ENCODE measurements around the gene ADIPOR2. TPM values are rescaled to one million over a fixed set of nuclear protein-coding genes. Genes with fewer than 3 reads are reported as not detected.

Gene ADIPOR2
- total RNA-seq, 1 experiment from 2014 or later = 26.5 TPM

GRCh38 chr12:1702713-1703112 is 11.8 kb downstream of the ADIPOR2 start:
- Histone ChIP-seq H3K4me1 (ENCODE audit: insufficient read depth, low read length) (peaks cover 35% of the 10 kb centered on the region), H3K9me3 (ENCODE audit: low read length) (no peaks in the 10 kb centered on the region), H3F3A (ENCODE audit: low read length, unreplicated experiment) (peaks cover 10% of the 10 kb centered on the region), H3K4me2 (ENCODE audit: low read length) (no peak overlapping the region), H3K27ac (ENCODE audit: low read length) (no peak overlapping the region), H3K9ac (ENCODE audit: low read length) (no peak overlapping the region), H3K79me2 (ENCODE audit: low read length) (peaks cover 94% of the 10 kb centered on the region), H3K27me3 (ENCODE audit: low read length) (no peaks in the 10 kb centered on the region), H3K9me2 (replicated peaks; ENCODE audit: low read length) (no peaks in the 10 kb centered on the region), H2AFZ (ENCODE audit: low read length) (no peak overlapping the region), H3K36me3 (ENCODE audit: low read depth, low read length) (no peaks in the 10 kb centered on the region), H3K4me3 (ENCODE audit: low read length) (no peak overlapping the region), H4K20me1 (ENCODE audit: low read length) (peaks cover 40% of the 10 kb centered on the region)
- ATAC-seq (no peak), DNase-seq (no peak)
- POLR2A ChIA-PET (ENCODE audit: unreplicated experiment) = no interaction called here
- intact Hi-C loops (cut with micrococcal nuclease) = loop anchor here (10.0 kb wide), 1 partner anchor 48 kb away; no protein-coding TSS in a partner anchor
- CTCF ChIA-PET = no interaction called here
- BruUV-seq (replicated peaks) = no TSS peak
- no peak for TF ChIP-seq EZH2phosphoT487 (IDR thresholded peaks at IDR 0.05; ENCODE audit: borderline replicate concordance, low read length)
- no peak for TF ChIP-seq EZH2 (IDR thresholded peaks at IDR 0.05; ENCODE audit: low read length, unreplicated experiment)
- TF ChIP-seq, protein P1, sequence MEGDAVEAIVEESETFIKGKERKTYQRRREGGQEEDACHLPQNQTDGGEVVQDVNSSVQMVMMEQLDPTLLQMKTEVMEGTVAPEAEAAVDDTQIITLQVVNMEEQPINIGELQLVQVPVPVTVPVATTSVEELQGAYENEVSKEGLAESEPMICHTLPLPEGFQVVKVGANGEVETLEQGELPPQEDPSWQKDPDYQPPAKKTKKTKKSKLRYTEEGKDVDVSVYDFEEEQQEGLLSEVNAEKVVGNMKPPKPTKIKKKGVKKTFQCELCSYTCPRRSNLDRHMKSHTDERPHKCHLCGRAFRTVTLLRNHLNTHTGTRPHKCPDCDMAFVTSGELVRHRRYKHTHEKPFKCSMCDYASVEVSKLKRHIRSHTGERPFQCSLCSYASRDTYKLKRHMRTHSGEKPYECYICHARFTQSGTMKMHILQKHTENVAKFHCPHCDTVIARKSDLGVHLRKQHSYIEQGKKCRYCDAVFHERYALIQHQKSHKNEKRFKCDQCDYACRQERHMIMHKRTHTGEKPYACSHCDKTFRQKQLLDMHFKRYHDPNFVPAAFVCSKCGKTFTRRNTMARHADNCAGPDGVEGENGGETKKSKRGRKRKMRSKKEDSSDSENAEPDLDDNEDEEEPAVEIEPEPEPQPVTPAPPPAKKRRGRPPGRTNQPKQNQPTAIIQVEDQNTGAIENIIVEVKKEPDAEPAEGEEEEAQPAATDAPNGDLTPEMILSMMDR (conservative IDR thresholded peaks at IDR 0.05; ENCODE audit: low read depth, low read length) = no peak

DNA sequence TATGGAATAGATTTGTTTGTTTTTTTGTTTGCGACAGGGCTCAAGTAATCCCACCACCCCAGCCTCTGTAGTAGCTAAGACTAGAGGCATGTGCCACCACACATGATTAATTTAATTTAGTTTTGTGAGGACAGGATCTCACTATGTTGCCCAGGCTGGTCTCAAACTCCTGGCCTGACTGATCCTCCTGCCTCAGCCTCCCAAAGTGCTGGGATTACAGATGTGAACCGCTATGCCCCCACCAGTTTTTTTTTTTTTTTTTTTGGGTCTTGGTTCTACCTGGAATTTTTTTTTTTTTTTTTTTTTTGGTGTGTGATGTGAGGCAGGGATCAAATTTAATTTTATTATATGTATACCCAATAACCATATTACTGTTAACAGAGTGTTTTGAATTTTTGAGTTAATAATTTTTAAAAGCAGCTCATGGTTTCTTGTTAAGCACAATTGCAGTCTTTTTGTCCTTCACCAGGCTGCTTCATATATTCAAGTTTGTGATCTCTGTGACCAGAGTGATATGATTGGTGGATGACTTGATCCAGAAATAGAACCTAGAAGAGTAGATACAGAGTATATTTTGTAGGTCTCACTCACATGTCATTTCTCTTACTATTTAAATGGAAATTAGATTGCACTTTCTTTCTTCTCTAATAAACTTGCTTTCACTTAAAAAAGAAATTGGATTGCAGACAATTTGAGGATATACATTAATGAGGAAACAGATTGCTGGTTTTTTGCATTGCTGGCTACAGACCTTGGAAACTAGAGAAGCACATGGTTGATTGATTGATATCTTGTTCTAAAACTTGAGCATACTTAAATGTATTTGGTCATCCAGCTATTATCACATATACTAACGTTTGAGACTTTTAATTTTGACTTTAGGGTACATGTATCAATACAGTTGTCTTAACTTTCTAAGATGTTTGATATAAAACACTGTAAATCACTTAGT is 13.2 kb downstream of the ADIPOR2 start:
- Histone ChIP-seq H3K36me3 (ENCODE audit: low read depth, low read length) (no peaks in the 10 kb centered on the region), H3F3A (ENCODE audit: low read length, unreplicated experiment) (peaks cover 10% of the 10 kb centered on the region), H3K4me2 (ENCODE audit: low read length) (no peak overlapping the region), H3K79me2 (ENCODE audit: low read length) (peaks cover 94% of the 10 kb centered on the region), H4K20me1 (ENCODE audit: low read length) (peaks cover 40% of the 10 kb centered on the region), H3K4me3 (ENCODE audit: low read length) (no peak overlapping the region), H3K27me3 (ENCODE audit: low read length) (no peaks in the 10 kb centered on the region), H3K9me3 (ENCODE audit: low read length) (no peaks in the 10 kb centered on the region), H3K9ac (ENCODE audit: low read length) (no peak overlapping the region), H3K4me1 (ENCODE audit: insufficient read depth, low read length) (peaks cover 41% of the 10 kb centered on the region), H3K27ac (ENCODE audit: low read length) (no peak overlapping the region), H3K9me2 (replicated peaks; ENCODE audit: low read length) (no peaks in the 10 kb centered on the region), H2AFZ (ENCODE audit: low read length) (no peak overlapping the region)
- CTCF ChIA-PET = no interaction called here
- BruUV-seq (replicated peaks) = no TSS peak
- POLR2A ChIA-PET (ENCODE audit: unreplicated experiment) = no interaction called here
- DNase-seq = no peak
- TF ChIP-seq EZH2phosphoT487 (IDR thresholded peaks at IDR 0.05; ENCODE audit: borderline replicate concordance, low read length) (no peak), EZH2 (IDR thresholded peaks at IDR 0.05; ENCODE audit: low read length, unreplicated experiment) (no peak)
- TF ChIP-seq, protein P1 (conservative IDR thresholded peaks at IDR 0.05; ENCODE audit: low read depth, low read length) = no peak
- intact Hi-C loops (cut with micrococcal nuclease) = loop anchor here (10.0 kb wide), 1 partner anchor 49 kb away; no protein-coding TSS in a partner anchor
- no peak for ATAC-seq

Measured in PC-3 (cell line).